NCI-H226 (cell line): ENCODE measurements around the gene PLCL2.
A peak's percentile ranks its signal among the peaks of the same experiment; 100 is the strongest.

Source experiments
- DNase-seq: peaks from one replicate; pipeline ENCODE4 v3.0.0-alpha.2; 2015

PLCL2 gene

GRCh38 chr3:16866571-16866970, 18.2 kb upstream of the PLCL2 start:
- peak; percentile 58 for DNase-seq

DNA sequence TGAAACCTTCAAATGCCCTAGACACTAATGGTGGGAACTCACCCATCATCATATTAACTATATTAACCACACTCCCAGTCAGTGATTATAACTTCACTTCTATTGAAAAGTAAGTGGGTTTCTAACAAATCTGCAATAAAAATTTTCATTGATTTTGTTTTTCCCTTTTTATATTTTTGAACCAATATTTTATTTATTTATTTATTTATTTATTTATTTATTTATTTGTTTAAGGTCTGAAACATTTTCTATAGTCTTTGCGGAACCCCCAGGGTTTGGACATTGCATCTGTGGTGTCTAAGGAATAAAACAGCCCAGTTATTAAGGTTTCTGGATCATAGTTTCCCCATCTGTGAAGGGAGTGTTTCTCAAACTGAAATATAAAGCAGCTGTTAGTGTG, 16.2 kb upstream of the PLCL2 start:
- DNase-seq = no peak

DNA sequence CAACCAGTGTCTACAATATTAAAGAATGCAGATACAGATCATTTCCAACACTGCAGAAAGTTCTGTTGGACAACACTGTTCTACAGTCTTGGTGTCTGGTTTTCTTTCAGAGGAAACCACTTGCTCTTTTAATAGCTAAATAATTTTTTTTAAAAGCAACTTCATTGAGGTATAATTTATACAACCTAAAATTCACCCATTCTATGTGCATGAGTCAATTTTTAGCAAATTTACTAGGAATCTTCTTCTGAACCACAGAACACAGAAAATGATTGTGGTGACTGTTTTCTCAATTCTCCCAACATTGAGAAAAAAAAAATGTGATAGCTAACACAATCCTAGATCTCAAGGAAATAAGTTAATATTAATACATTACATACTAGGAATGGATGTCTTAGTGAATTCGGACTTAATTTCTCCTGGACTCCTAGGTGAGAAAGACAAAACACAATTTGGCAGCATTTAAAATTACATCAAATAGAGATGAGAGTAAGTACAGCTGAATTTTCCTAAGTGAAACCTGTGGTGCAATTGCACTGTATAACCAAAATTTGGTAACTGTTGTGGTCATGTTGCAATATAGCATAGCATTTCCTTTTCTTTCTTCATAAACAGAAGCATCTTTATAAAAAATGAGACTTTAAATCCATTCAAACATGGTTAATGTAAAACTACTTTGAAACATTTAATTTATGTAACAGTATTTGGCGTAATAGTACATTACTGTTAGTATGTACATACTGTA, 15.3 kb upstream of the PLCL2 start:
- no peak for DNase-seq

DNA sequence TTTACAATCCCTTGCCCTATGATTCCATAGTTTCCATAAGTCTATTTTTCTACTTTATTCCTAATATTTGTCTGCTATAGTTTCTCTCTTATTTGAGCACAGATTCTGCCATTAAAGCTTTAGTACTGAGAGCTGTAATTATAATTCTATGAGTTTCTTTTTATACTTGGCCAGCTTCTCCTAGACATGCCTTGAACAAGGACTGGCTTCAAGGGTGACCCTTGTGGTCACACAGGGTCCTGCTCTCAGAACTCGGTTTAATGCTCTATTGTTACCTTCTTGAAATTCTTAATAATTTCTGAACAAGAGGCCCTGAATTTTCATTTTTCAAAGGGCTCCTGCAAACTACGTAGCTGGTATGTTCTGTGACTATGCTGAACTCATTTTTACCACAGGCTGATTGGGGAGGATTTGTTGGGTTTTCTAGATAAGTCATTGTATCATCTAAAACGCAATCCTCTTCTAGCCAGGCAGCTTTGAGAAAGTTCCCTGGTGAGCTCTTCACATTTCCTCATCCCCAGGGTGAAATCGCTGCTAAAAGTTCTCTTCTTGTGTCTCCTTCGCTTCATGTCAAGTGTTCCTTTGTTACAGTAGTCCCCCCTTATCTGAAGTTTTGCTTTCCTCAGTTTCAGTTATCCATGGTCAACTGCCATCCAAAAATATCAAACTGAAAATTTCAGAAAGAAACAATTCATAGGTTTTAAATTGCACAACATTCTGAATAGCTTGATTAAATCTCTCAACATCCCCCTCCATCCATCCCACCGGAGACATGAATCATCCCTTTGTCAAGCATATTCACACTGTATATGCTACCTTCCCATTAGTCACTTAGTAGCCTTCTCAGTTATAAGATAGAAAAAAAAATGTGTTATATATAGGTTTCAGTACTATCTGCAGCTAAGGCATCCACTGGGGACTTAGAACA, 12.6 kb upstream of the PLCL2 start:
- DNase-seq = peak; percentile 77

DNA sequence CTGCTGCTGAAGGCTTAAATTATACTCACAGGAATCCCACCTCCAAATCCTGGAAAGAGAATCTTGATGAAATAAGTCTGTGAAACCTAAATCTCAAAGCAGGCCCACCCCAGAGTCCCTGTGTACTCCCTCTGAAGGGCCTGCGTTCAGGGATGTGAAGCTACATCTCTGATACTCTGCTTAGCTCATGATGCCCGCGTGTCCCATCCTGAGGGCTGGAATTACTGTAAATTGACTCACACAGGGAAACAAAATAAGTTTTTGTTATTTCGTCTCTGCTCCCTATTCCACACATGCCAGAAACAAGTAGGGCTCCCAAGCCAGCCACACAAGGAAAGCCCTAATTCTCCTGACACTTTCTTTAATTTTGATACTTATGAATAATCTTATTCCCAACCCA, 10.9 kb upstream of the PLCL2 start:
- DNase-seq = no peak

GRCh38 chr3:16875876-16876550, 8.7 kb upstream of the PLCL2 start:
- DNase-seq = no peak

DNA sequence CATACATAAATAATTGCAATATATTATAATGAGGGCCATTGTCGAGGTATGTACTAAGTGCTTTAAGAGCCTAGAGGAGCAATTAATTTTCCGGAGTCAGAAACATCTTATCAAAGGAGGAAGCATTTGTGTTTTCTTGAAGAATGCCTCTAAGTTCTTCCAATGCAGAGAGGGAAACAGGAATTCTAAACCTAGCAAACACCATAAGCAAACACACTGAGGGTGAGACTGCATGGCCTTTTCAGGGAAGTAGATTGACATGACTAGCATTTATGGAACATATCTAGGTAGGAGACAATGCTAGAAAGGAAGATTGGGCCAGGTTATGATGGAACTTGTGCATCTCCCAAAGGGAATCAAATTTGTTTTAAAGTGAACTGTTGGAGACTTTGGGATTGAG, 7.2 kb upstream of the PLCL2 start:
- DNase-seq = no peak

DNA sequence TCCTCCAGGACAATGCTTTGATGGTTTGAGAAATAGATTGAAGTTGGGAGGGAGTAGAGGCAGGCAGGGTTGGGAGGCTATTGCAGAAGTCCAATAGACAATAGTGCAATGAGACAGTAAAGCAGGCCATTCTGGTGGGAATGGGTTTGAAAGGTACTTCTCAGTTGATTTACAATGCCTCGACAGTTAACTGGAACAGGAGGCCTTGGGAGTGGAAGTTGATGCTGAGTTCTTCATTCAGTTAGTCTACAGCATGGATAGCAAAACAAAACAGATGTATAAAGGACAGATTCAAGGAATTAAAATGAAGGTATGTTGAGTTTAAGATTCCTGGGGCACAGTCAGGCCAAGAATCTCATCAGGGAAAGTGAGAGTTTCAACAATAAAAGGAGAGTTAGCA, 6.8 kb upstream of the PLCL2 start:
- DNase-seq = no peak

GRCh38 chr3:16881896-16882630, 2.7 kb upstream of the PLCL2 start:
- no peak for DNase-seq

DNA sequence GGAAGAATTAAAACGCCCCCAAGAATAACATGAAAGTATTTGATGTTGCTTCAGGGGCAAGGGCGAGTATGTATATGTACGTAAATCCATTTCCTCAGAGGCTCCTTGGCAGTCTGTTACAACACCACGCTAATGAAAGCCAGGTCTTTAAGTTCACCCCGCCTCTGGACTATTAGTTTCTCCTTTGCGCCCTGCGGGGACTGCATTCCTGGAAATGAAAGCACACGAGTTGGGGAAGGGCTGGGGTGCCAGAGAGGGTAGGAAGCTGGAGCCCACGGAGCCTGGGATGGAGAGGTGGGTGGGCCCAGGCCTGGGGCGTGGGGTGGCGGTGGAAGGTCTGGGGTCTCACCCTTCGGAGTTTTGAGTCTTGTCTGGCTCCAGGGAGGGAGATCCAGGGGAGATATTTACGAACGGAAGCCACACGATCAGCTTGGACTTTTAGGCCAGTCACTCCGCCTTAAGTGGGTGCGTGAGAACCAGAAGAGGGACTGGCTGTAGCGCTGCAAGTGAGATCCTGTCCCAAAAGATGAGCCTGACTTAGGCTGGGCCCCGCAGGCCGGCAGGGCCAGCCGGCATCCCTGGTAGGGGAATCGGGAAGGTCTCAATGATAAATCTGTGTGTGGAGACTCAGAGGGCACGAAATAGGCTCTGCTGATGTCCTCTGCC, 1.6 kb upstream of the PLCL2 start:
- DNase-seq = no peak

DNA sequence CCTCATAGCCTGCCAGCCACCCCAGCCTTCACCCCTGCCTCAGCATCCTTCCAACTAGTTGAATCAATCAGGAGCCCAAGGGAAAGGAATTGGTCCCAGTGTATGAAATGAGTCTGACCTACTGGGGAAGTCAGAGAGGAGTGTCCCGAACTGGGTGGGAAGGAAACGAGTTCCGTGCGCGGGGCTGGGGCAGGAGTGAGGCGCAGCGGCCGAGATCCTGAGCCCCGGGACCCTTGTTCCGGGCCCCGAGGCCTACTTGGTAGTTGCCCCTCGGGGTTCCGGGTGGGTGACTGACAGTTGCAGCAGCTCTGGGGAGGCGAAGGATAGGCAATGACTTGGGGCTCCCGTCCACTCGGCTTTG, 1.1 kb upstream of the PLCL2 start:
- DNase-seq = no peak

GRCh38 chr3:16884084-16884747, 539 bp upstream of the PLCL2 start:
- no peak for DNase-seq

DNA sequence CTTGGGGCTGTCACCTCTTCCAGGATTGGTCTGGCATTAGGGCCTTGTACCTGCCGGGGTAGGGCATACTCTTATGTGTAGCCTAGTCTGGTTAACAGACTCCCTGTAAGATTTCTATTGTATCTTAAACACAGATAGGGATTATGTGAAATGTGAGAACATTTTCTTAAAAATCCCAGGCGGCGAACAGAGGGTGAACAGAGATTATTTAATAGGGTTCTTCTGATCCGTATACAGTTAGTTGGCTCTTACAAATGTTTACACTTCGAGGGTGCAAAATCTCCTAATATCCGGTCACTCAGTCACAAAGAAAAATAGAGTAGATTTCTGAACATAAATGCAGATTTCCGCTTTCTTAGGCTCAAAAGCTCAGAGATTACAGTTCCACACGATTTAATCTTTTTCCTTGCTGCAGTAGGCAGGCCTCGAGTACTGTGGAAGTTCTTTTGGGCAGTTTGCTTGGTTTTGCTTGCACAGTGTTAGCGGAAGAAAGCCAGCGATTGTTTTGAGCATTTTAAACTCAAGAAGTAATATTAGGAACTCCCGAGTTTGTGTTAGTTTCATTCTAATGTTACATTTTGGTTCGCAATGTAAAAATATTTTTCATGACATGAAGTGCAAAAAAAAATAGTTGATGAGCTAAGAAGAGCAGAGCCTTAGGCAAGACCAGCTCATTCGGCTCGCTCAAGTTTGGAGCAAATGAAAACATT, 993 bp downstream of the PLCL2 start:
- no peak for DNase-seq

- DNase-seq = no peak
Observed at GRCh38 chr3:16886303-16886683, 1.5 kb downstream of the PLCL2 start.

DNA sequence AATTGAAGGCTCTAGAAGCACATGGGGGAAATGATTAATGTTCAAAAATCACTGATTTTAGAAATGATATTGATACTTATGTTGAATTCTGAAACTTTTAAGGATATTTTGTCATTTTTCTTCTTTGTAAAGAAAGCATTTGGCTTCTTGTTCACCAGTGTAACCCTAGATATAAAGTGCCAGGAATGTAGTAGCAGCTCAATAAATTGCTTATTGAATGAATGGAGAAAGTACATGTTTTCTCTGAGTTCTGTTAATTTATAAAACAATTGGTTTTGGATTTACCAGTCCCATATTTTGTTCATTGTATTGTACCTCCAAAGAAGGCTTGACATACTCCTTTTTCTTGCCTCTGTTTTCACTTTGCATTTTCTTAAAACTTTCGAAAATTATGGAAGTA, 2.4 kb downstream of the PLCL2 start:
- no peak for DNase-seq

DNA sequence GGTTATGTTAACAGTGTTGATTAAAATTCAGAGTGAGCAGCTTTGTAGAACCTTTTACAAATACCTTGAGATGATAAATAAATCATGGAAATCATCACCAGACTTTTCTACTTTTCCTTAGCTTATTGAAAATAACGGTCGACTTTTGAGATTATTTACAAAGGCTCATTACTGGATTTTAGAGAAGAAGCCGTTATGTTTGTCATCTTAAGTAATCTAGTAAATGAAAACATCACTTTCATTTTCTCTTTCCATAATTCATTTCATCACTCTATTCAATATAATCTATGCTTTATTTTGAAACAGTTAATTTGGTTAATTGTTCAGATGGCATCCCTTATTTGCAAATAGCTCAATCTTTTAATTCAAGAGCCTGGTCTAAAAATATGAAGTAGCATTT, 3.6 kb downstream of the PLCL2 start:
- no peak for DNase-seq

DNA sequence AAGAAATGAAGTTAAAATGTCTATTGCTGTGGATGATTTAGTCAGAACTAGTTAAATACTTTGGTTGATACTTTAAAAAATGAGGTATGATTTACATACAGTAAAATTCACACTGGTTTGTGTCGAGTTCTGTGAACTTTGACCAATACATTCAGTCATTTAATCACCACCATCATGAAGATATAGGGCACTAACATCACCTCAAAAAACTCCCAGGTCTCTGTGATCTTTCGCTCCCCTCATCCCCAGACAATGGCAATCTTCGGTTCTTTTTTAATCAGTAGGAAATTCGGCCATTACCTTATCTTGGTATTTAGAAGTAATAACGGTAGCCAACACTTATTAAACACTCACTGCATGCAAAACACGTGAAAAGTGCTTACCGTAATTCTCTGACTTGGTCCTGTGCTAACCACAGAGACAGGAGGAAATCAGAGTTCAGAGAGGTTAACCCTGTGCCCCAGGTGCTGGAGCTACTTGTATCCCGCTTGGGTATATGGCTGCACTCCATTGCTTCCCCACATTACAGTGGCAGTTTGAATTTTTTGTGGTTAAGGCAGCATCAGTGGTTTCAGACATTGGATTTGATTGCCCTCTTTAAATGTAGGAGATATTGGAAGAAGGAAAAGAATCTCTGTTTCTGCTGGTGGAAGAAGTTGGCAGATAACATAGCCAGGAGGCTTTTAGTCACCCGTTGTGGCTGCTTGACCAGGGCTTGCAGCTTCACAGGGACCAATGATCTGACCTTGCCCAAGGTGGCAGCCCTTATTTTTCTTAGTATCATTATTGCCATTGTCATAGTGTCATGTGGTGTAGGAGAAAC, 4.2 kb downstream of the PLCL2 start:
- DNase-seq = no peak

DNA sequence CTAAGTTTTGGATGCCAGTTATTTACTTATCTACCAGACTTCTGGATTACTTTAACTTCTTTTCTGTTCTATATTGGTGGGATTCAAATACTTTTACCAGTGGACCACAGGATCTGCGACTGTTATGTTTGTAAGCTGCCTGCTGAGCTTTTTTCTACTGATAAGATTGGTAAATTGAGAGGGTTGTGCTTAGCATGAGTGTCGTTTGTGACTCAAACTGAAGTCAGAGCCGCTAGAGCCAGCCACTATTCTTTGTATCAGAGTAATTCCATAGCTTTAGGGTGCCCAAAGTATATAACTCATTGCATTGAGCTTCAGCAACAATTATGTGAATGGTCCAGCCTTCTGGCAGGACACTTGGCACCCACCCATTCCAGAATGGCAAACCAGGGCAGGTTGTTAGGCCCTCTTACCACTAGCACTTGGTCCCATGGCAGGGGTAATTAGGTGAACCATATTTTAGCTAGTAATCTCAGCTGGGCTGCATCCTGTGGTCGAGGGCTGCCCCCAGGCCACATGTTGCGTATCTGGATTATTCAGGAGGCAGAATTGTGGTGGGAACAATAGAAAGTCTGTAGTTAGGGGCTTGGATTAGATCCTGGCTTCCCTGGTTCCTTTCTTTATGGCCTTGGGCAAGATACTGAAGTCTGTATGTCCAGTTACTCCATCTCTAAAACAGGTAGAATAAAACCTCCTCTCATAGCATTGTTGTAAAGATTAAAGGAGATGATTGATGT, 6.0 kb downstream of the PLCL2 start:
- no peak for DNase-seq

GRCh38 chr3:16893618-16894200, 9.0 kb downstream of the PLCL2 start:
- DNase-seq = no peak
